ENCODE data around the gene NVL.

DNA sequence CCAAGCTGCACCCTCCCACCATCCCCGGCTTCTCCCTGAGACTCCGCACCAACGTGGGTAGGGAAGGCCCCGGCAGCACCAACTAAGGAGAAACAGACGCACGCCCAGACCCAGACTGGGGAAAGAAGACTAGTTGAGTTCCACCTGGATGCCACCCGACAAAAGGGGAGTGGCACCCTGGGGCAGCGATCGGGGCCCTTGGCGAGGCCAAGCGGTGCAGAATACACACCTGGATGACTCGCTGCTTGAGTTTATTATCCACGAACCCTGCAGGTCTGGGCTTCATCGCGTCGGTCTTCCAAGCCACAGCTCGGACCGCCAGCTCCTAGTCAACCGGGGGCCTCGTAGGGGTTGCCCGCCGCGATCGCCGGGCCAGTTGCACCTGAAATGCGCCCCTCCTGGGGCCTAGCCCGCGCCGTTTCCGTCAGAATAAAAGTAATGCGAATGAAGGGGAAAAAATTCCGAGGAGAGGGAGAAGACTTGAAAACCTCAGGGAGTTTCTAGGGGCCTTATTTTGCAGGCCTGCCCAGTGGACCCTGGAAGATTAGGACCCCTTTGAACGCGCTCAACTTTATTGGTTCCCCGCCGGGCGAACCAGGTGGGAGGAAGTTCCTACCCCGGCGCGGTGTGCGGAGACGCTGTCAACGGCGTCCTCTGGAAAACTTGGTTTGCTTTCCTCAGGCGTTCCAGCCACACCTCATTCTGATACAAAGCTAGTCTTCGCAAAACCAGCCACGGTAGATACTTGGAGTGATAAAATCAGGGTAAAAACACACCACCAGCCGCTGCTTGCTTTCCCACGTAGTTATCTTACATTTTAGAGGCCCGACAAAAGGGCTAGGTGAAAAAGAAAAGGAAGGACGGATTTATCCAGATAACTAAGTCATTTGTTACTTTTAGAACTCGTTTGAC, at the start of gene NVL:
- TF ChIP-seq CTCF (IDR thresholded peaks at IDR 0.05; ENCODE audit: low read depth, low read length, poor library complexity, severe bottlenecking) (no peak), EZH2phosphoT487 (IDR thresholded peaks at IDR 0.05; ENCODE audit: borderline replicate concordance, low read length) (no peak)
